ENCODE data around the gene BLNK. TPM values are rescaled to one million over a fixed set of nuclear protein-coding genes. Genes with fewer than 3 reads are reported as not detected.
"Not testable (repeated sequence)": the region's sequence is repeated elsewhere in the genome, so short reads cannot be mapped to it uniquely, and the experiment has no call there.

BLNK gene
- total RNA-seq, 6 donors from 2014 or later, result 7.0 to 17.8 (median 10.8) TPM

DNA sequence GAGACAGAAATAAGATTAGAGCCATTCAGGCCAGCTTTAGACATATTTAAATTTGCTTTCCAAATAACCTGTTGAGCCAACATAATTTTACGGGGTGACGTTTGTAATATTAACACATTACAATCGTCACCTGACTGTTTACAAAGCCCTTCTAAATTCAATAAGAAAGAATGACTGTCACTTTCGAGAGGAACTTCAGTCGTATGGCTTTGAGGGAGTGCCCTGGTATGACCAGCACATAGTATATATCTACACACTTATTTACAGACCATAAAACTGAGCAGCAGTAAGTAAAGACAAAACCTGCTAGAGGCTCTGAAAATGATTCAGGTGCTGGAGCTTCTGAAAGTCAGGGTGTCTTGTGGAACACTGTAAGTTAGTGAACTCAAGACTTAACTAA, 62.4 kb downstream of the BLNK start:
- H3K27me3 ChIP-seq, result no peaks in the 10 kb centered on the region

DNA sequence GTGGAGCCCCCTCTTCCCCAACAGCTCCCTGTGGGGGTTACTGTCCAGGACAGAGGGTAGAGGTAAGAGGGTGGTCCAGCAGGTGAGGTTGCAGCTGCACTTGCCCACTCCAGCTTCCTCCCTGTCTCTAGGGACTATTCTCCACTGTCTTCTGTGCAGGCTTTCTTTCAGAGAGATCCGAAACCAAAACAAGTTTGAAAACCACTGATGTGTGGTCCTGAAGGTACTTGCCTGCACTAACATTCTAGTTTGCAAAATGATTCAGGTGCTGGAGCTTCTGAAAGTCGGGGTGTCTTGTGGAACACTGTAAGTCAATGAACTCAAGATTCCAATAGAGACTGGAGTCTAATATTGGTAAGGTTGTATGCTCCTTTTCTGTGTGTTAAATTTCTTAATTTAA, 63.1 kb downstream of the BLNK start:
- Histone ChIP-seq H3K9me3 (no peaks in the 10 kb centered on the region), H3K27ac (no peak overlapping the region), H3K4me3 (no peak overlapping the region), H3K36me3 (no peaks in the 10 kb centered on the region), H3K27me3 (no peaks in the 10 kb centered on the region), H3K4me1 (no peaks in the 10 kb centered on the region)
- ATAC-seq (ENCODE audit: low FRiP score in 2 of 2) (no peak), DNase-seq (no peak)
- TF ChIP-seq, protein P1, sequence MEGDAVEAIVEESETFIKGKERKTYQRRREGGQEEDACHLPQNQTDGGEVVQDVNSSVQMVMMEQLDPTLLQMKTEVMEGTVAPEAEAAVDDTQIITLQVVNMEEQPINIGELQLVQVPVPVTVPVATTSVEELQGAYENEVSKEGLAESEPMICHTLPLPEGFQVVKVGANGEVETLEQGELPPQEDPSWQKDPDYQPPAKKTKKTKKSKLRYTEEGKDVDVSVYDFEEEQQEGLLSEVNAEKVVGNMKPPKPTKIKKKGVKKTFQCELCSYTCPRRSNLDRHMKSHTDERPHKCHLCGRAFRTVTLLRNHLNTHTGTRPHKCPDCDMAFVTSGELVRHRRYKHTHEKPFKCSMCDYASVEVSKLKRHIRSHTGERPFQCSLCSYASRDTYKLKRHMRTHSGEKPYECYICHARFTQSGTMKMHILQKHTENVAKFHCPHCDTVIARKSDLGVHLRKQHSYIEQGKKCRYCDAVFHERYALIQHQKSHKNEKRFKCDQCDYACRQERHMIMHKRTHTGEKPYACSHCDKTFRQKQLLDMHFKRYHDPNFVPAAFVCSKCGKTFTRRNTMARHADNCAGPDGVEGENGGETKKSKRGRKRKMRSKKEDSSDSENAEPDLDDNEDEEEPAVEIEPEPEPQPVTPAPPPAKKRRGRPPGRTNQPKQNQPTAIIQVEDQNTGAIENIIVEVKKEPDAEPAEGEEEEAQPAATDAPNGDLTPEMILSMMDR (IDR thresholded peaks at IDR 0.05), result no peak
- no peak for TF ChIP-seq POLR2AphosphoS5 (IDR thresholded peaks at IDR 0.05)
- TF ChIP-seq EP300 (IDR thresholded peaks at IDR 0.05), result no peak
- no peak for TF ChIP-seq POLR2A (IDR thresholded peaks at IDR 0.05)
- WGBS, 2 donors, result 93% methylated on average over 2 of the region's 2 CpGs

More for the DNA sequence above, 62.4 kb downstream of the BLNK start:
- Histone ChIP-seq H3K36me3 (no peaks in the 10 kb centered on the region), H3K27ac (no peak overlapping the region), H3K9me3 (no peaks in the 10 kb centered on the region), H3K4me3 (no peak overlapping the region), H3K4me1 (no peaks in the 10 kb centered on the region)
- ATAC-seq (ENCODE audit: low FRiP score in 2 of 2) (no peak), DNase-seq (no peak)
- 67 to 76% methylated on average over 5 of the region's 5 CpGs for WGBS, 2 donors
- no peak for TF ChIP-seq EP300 (IDR thresholded peaks at IDR 0.05)
- TF ChIP-seq, protein P1 (IDR thresholded peaks at IDR 0.05), result no peak
- TF ChIP-seq POLR2A (IDR thresholded peaks at IDR 0.05), result no peak
- no peak for TF ChIP-seq POLR2AphosphoS5 (IDR thresholded peaks at IDR 0.05)

DNA sequence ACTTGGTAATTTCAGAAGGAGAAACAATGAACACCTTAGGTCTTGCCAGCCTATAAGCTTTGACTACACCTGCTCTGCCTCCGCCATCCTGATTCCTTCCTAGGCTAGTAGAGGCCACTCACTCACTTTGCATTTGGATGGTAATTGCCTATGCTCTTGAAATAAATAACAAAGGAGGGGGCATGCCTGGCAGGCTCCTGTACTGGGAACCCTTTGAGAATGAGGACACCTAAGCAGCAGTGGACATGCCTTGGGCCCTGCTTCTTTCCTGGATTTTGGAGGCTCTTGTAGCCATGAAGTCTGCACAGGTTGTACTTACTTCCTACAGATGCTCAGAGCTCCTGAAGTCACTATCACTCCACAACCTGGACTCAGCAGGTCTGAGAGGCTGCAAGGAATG, 65.8 kb downstream of the BLNK start:
- no peak for ATAC-seq (ENCODE audit: low FRiP score in 2 of 2)
- Histone ChIP-seq H3K36me3 (no peaks in the 10 kb centered on the region), H3K9me3 (no peaks in the 10 kb centered on the region), H3K4me1 (no peaks in the 10 kb centered on the region), H3K27me3 (no peaks in the 10 kb centered on the region), H3K4me3 (no peak overlapping the region), H3K27ac (no peak overlapping the region)
- DNase-seq, result no peak
- 100% methylated on average over 1 of the region's 1 CpG for WGBS, 2 donors
- no peak for TF ChIP-seq EP300 (IDR thresholded peaks at IDR 0.05)
- TF ChIP-seq POLR2A (IDR thresholded peaks at IDR 0.05), result no peak
- no peak for TF ChIP-seq POLR2AphosphoS5 (IDR thresholded peaks at IDR 0.05)
- TF ChIP-seq, protein P1 (IDR thresholded peaks at IDR 0.05), result no peak

DNA sequence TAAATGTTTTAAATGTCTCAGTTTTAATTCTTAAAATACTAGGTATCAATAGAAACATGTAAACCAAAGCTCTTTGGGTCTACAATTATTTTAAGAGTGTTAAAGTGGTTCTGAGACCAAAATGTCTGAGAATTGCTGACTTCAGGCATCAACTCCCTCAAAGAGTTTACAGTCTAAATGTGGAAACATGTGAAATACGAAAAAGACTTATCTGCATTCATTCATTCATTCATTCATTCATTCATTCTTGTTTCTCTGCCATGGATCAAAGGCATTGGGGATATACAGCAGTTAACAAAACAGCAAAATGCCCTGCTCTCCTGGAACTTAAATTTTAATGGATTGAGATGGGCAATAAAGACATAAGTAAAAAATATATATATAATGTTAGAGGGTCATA, 69.8 kb downstream of the BLNK start:
- no peak overlapping the region for H3K27ac ChIP-seq
- H3K4me1 ChIP-seq, result no peaks in the 10 kb centered on the region
- DNase-seq (no peak), ATAC-seq (ENCODE audit: low FRiP score in 2 of 2) (no peak)
- 83 to 88% methylated on average over 1 of the region's 1 CpG for WGBS, 2 donors
- TF ChIP-seq, protein P1 (IDR thresholded peaks at IDR 0.05), result no peak
- TF ChIP-seq POLR2A (IDR thresholded peaks at IDR 0.05) (no peak), POLR2AphosphoS5 (IDR thresholded peaks at IDR 0.05) (no peak), EP300 (IDR thresholded peaks at IDR 0.05) (no peak)
- H3K9me3 ChIP-seq, result no peaks in the 10 kb centered on the region
- H3K4me3 ChIP-seq, result no peak overlapping the region
- no peaks in the 10 kb centered on the region for H3K27me3 ChIP-seq
- no peaks in the 10 kb centered on the region for H3K36me3 ChIP-seq

DNA sequence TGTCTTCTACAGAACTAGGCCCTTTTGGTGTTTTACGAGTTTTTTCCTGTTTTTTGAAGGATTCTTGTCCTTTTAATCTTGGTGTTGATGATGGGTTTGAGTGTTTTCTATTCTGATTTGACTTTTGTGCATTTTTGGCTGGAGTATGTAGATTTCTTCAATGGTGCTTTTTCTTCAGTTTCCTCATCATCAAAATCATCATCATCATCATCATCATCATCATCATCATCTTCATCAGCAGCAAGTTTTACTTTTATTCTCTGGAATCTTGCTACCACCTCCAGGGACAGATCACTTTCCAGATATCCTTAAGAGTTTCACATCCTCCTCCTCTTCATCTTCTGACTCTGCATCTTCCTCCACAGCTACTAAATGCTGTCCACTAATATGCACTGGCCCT, 81.9 kb downstream of the BLNK start:
- H3K27ac ChIP-seq; H3K36me3 ChIP-seq; H3K9me3 ChIP-seq; DNase-seq; H3K4me3 ChIP-seq; ATAC-seq (ENCODE audit: low FRiP score in 2 of 2); H3K4me1 ChIP-seq; H3K27me3 ChIP-seq: not testable (repeated sequence)
- 79 to 82% methylated on average over 1 of the region's 1 CpG for WGBS, 2 donors

Data from upper lobe of left lung (tissue), 6 donors.